Measurements from ENCODE around the gene OTUD7B.

GRCh38 chr1:150012611-150013010, 2.1 kb upstream of the OTUD7B start:
- no peak for TF ChIP-seq ZC3H10 (CRISPR knock-in tag; IDR thresholded peaks at IDR 0.05)
- no peak for TF ChIP-seq PATZ1 (CRISPR knock-in tag; IDR thresholded peaks at IDR 0.05; ENCODE audit: borderline replicate concordance)
- TF ChIP-seq CSRNP3 (CRISPR knock-in tag; IDR thresholded peaks at IDR 0.05) = no peak
- no peak for TF ChIP-seq SNAI2 (CRISPR knock-in tag; IDR thresholded peaks at IDR 0.05)
- TF ChIP-seq ESRRG (CRISPR knock-in tag; IDR thresholded peaks at IDR 0.05) = no peak
- no peak for TF ChIP-seq RARB (CRISPR knock-in tag; IDR thresholded peaks at IDR 0.05)
- TF ChIP-seq, protein P1, sequence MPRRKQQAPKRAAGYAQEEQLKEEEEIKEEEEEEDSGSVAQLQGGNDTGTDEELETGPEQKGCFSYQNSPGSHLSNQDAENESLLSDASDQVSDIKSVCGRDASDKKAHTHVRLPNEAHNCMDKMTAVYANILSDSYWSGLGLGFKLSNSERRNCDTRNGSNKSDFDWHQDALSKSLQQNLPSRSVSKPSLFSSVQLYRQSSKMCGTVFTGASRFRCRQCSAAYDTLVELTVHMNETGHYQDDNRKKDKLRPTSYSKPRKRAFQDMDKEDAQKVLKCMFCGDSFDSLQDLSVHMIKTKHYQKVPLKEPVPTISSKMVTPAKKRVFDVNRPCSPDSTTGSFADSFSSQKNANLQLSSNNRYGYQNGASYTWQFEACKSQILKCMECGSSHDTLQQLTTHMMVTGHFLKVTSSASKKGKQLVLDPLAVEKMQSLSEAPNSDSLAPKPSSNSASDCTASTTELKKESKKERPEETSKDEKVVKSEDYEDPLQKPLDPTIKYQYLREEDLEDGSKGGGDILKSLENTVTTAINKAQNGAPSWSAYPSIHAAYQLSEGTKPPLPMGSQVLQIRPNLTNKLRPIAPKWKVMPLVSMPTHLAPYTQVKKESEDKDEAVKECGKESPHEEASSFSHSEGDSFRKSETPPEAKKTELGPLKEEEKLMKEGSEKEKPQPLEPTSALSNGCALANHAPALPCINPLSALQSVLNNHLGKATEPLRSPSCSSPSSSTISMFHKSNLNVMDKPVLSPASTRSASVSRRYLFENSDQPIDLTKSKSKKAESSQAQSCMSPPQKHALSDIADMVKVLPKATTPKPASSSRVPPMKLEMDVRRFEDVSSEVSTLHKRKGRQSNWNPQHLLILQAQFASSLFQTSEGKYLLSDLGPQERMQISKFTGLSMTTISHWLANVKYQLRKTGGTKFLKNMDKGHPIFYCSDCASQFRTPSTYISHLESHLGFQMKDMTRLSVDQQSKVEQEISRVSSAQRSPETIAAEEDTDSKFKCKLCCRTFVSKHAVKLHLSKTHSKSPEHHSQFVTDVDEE (CRISPR knock-in tag; IDR thresholded peaks at IDR 0.05) = no peak
- TF ChIP-seq, protein P2, sequence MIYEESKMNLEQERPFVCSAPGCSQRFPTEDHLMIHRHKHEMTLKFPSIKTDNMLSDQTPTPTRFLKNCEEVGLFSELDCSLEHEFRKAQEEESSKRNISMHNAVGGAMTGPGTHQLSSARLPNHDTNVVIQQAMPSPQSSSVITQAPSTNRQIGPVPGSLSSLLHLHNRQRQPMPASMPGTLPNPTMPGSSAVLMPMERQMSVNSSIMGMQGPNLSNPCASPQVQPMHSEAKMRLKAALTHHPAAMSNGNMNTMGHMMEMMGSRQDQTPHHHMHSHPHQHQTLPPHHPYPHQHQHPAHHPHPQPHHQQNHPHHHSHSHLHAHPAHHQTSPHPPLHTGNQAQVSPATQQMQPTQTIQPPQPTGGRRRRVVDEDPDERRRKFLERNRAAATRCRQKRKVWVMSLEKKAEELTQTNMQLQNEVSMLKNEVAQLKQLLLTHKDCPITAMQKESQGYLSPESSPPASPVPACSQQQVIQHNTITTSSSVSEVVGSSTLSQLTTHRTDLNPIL (CRISPR knock-in tag; IDR thresholded peaks at IDR 0.05; ENCODE audit: low read depth) = no peak
- no peak for TF ChIP-seq PPARA (CRISPR knock-in tag; IDR thresholded peaks at IDR 0.05; ENCODE audit: borderline replicate concordance)
- no peak for TF ChIP-seq TOX (CRISPR knock-in tag; IDR thresholded peaks at IDR 0.05; ENCODE audit: borderline replicate concordance)
- TF ChIP-seq ZNF565 (CRISPR knock-in tag; conservative IDR thresholded peaks at IDR 0.05; ENCODE audit: low read depth) = no peak
- TF ChIP-seq ZNF70 (CRISPR knock-in tag; IDR thresholded peaks at IDR 0.05) = no peak
- no peak for TF ChIP-seq OSR1 (CRISPR knock-in tag; IDR thresholded peaks at IDR 0.05)
